Stimulated activated CD8-positive, alpha-beta memory T cell treated with anti-CD3 and anti-CD28 coated beads, Interleukin-15, amount 100 ng/mL, for 4 hours (primary cell): Measurements from ENCODE around the gene C1orf122.
"Not testable (repeated sequence)": the region's sequence is repeated elsewhere in the genome, so short reads cannot be mapped to it uniquely, and the experiment has no call there.

ENCODE experiments used
- DNase-seq, 2 donors: peaks; one replicate each; pipeline ENCODE4 v3.0.0-alpha.2; 2020; ENCODE audit warnings: low read depth in 2 of 2

C1orf122 gene

DNA sequence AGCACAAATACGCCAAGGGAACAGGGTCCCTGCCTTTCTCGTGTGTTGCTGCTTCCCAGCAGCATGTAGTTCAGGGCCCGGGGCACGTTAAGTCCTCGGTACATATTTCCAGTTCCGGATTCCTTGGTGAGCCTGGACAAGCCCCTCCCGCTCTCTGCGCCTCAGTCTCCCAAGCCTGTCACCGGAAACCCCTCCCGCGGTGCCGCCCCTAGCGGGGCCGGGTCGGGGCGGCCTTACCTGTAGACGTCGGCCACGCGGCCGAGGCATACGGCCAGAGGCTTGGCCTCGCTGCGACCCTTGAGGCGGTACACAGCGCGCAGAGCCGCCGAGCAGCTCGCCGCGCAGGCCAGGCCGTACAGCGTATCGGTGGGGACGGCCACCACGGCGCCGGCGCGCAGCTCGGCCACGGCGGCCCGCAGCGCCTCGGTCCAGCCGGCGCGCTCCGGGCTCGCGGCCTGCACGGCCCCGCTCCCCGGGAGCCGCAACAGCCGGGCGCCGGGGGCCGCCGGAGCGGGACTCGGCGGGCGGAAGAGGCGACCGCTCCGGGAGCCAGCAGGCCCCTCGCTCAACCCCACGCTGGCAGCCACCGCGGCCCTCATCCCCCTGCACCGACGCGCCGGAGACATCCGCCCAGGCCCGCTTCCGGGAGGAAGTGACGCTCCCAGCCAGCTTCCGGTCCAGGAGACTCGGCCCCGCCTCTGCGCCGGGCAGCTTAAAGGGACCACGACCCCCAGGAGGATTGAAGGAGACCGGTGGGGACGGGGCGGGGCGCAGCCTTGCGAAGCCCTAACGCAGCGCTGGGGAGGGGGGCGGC is at the start of gene C1orf122, which contains the start of gene YRDC:
Gene C1orf122, plus strand, starts transcription at position 236 of the 814 bp plus-strand sequence. CDS start 615 bp downstream, outside the sequence.
Gene YRDC, minus strand, starts transcription at position 654 of the 814 bp plus-strand sequence. Its CDS starts 28 bp downstream, at position 626.
- peak; percentile 87 to 88 for DNase-seq

DNA sequence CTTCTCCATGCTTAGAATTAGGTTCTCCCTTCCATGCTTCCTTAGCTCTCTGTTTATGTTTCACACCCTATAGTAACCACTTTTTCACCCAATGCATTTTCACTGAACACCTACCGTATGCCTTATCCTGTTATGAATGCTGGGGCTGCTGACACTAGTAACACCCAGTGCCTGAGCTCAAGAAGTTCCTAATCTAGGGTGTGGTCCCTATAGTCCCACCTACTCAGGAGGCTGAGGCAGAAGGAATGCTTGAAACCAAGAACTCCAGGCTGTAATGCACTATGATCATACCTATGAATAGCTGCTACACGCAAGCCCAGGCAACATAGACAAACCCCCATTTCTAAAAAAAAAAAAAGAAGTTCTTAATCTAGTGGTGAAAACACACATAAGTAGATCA is 48.1 kb upstream of the C1orf122 start:
- DNase-seq = no peak

DNA sequence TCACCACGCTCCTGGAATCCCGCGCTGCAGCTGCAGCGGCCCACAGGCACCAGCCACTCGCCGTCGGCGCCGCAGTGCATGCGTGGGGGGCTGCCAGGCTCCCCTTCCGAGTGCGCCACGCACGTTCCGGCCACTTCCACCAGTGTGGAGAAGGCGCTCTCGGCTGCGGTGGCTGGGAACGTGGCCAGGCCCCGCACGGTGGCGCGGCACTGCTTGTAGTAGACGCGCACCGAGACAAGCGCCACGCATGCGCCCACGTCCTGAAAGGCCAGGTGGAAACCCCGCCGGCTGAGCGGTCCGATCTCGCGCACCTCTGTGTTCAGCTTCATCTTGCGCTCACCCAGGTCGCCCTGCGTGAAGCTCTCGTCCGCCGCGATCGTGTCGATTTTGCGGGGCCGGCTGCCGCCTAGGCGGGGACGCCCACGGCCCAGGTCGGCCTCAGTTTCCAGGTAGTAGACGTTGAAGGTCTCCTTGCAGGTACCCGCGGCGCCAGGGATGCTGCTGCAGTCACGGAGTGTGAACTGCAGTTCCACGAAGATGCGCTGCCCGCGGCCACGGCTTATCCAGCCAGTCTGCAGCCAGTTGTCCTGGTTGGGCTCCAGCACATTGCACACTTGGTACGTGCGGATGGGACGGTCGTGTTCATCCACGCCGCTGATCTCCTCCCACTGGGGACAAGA is 46.0 kb upstream of the C1orf122 start:
- no peak for DNase-seq

- DNase-seq = no peak
These were observed 45.1 kb upstream of the C1orf122 start for GRCh38 chr1:37762516-37762915.

DNA sequence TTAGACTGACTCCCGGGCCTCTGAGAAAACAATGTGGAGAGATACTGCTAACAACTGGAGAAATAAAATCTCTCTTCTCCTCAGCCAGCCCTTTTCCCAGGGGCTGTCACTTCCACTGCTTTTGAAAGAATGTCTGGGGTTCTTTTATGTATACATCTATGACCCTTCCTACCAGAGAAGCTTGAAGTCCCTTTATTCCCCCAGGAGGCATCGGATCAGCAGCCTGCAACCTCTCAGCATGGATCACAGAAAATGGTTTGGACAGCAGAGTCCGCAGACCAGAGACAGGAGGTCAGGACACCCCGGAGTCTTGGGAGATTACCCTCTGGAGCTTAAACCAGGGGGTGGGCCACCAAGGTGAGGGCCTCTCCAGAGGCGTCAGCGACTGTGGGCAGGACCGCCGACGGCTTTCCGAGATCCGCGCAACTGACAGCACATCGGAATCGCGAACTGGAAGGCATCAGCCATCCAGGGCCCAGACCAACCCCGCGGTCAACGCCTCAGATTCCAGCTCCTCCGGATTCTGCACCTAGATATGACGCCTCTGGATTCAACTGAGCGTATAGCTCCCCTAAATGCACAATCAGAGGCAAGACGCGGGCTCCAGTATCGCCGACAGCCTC is 43.7 kb upstream of the C1orf122 start:
- no peak for DNase-seq

- DNase-seq = no peak
These were observed 43.2 kb upstream of the C1orf122 start for GRCh38 chr1:37764414-37764825.

- no peak for DNase-seq
These were observed 42.6 kb upstream of the C1orf122 start, which contains the start of gene EPHA10 for GRCh38 chr1:37764888-37765441. EPHA10 (minus strand) TSS chr1:37765120; CDS start chr1:37765066, 54 bp downstream.

GRCh38 chr1:37765916-37766664 is 41.5 kb upstream of the C1orf122 start:
- no peak for DNase-seq

DNA sequence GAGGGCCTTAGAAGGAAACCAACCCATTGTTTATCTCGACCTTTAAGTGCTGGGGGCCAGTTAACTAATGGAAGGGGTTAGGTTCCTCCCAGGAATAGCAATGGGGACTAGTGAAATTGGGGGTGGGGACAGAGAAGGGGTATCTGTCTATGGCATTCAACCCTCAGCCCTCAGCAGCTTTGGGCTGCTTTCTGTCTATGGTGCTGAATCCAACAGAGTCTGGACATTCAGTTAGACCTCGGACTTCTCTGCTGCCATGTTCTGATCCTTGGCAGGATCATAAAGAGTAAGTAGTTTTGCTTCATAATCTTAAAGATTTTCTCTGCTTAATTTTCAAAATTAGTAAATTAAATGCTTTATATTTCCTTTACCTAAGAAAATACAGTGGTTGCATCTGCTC is 40.1 kb upstream of the C1orf122 start:
- no peak for DNase-seq

DNA sequence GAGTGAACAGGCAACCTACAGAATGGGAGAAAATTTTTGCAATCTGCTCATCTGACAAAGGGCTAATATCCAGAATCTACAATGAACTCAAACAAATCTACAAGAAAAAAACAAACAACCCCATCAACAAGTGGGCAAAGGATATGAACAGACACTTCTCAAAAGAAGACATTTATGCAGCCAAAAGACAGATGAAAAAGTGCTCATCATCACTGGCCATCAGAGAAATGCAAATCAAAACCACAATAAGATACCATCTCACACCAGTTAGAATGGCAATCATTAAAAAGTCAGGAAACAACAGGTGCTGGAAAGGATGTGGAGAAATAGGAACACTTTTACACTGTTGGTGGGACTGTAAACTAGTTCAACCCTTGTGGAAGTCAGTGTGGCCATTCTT is 36.1 kb upstream of the C1orf122 start:
- DNase-seq = not testable (repeated sequence)

- no peak for DNase-seq
These were observed 30.6 kb upstream of the C1orf122 start for GRCh38 chr1:37776946-37777516.

GRCh38 chr1:37778654-37779053 is 28.9 kb upstream of the C1orf122 start:
- DNase-seq = no peak

GRCh38 chr1:37782491-37782890 is 25.1 kb upstream of the C1orf122 start:
- DNase-seq = no peak

- DNase-seq = no peak
These were observed 14.5 kb upstream of the C1orf122 start for GRCh38 chr1:37792943-37793686.

DNA sequence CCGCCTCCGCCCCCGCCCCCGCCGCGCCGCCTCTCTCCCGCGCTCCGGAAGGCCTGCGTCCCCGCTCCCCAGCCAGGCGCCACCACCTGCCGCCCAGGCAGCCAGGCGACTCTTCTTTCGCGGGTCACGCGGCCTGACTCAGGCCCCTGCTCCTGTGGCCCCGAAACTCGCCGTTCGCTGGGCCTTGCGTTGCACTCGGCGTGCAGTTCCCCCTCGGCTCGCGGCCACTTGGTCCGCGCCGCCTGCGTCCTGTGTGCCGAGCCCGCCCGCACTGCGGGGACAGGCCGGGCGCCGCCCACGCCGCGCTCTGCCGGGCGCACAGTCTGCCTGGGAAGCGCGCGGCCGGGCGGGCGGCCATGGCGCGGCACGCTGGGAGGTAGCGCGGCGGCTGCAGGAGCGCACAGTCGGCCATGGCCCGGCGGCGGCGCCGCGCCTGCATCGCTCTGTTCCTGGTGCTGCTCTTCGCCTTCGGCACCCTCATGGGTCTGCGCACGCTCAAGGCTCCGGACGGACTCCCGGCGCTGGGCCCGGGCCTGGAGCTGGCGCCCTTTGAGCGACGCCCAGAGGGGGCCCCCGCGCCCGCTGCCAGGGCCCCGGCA is 13.7 kb upstream of the C1orf122 start, which contains the start of gene MANEAL:
Gene MANEAL, plus strand, starts transcription at position 75 of the 599 bp plus-strand sequence. Its CDS starts 336 bp downstream, at position 411.
- DNase-seq = no peak

GRCh38 chr1:37794372-37795339 is 12.9 kb upstream of the C1orf122 start:
- no peak for DNase-seq

GRCh38 chr1:37795340-37796125 is 12.1 kb upstream of the C1orf122 start:
- DNase-seq = no peak
